ENCODE data around the gene FGF18.
A peak's percentile ranks its signal among the peaks of the same experiment; 100 is the strongest.
"Not testable (repeated sequence)": the region's sequence is repeated elsewhere in the genome, so short reads cannot be mapped to it uniquely, and the experiment has no call there.

The FGF18 gene

DNA sequence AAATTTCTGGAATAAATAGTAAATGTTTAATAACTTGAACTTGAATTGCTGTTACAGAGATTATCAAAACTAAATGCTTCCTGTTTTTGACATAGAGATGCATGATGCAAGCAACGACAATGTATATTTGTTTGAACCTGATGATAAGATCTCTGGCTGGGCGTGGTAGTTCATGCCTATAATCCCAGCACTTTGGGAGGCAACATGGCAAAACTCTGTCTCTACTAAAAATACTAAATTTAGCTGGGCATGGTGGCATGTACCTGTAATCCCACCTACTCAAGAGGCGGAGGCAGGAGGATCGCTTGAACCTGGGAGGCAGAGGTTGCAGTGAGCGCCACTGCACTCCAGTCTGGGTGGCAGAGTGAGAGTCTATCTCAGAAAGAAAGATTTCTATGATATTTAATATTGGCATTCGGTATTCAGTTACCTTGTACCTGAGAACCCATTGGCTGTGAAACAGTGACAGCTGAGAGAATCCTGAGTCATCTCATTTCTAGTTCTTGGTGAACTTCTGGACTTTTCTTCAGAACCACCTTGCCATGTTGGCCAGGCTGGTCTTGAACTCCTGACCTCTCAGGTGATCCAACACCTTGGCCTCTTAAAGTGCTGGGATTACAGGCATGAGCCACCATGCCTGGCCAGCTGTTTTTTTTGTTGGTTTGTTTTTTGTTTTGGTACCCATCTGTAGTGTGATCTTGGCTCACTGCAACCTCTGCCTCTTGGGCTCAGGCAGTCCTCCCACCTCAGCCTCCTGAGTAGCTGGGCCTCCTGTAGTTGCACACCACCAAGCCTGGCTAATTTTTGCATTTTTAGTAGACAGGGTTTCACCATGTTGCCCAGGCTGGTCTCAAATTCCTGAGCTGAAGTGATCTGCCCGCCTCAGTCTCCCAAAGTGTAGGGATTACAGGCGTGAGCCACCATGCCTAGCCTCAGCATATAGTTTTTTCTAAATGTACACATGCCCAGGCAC is 10.0 kb upstream of the FGF18 start:
- H3K4me3 ChIP-seq (ENCODE audit: low read length), result no peak overlapping the region
- no peaks in the 10 kb centered on the region for H3K27me3 ChIP-seq (ENCODE audit: insufficient read depth, low read length)
- no peak overlapping the region for H2AFZ ChIP-seq (ENCODE audit: low read depth, low read length)
- no peaks in the 10 kb centered on the region for H3K9me3 ChIP-seq (ENCODE audit: low read length)
- peaks cover 85% of the 10 kb centered on the region for H3K36me3 ChIP-seq (ENCODE audit: insufficient read depth, low read length)
- H3K4me1 ChIP-seq (ENCODE audit: insufficient read depth, low read length), result no peaks in the 10 kb centered on the region

DNA sequence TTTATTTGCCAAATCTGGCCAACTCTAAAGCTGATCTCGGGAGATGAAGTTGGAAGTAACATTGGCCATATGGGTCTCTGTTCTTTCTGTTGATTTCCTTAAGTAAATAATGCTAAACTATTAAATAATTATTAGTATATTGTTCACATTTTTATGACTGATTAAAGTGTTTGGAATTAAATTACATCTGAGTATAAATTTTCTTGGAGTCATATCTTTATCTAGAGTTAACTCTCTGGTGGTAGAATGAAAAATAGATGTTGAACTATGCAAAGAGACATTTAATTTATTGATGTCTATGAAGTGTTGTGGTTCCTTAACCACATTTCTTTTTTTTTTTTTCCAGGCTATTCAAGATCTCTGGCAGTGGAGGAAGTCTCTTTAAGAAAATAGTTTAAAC is 9.3 kb upstream of the FGF18 start:
- no peak overlapping the region for H3K4me3 ChIP-seq (ENCODE audit: low read length)
- no peaks in the 10 kb centered on the region for H3K27me3 ChIP-seq (ENCODE audit: insufficient read depth, low read length)
- no peak overlapping the region for H2AFZ ChIP-seq (ENCODE audit: low read depth, low read length)
- peaks cover 79% of the 10 kb centered on the region for H3K36me3 ChIP-seq (ENCODE audit: insufficient read depth, low read length)
- H3K9me3 ChIP-seq (ENCODE audit: low read length), result no peaks in the 10 kb centered on the region
- no peaks in the 10 kb centered on the region for H3K4me1 ChIP-seq (ENCODE audit: insufficient read depth, low read length)

DNA sequence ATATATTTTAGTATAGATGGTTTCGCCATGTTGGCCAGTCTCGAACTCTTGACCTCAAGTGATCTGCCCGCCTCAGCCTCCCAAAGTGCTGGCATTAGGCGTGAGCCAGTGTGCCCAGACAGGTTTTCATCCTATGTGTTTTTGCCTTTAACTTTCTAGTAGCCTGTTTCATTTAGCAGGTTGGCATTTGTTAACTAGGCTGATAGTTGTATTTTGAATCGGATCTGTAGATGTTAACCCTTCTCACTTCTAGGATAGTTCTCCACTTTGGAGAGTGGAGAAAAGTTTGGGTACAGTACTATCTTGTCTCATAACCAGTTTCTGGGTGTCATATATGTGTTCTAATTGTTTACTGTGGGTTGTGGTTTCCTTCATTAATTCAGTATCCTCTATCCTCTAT is 7.3 kb upstream of the FGF18 start:
- peaks cover 59% of the 10 kb centered on the region for H3K36me3 ChIP-seq (ENCODE audit: insufficient read depth, low read length)
- H3K4me1 ChIP-seq (ENCODE audit: insufficient read depth, low read length), result no peaks in the 10 kb centered on the region
- no peaks in the 10 kb centered on the region for H3K9me3 ChIP-seq (ENCODE audit: low read length)
- H3K27me3 ChIP-seq (ENCODE audit: insufficient read depth, low read length), result no peaks in the 10 kb centered on the region
- no peak overlapping the region for H2AFZ ChIP-seq (ENCODE audit: low read depth, low read length)
- no peak overlapping the region for H3K4me3 ChIP-seq (ENCODE audit: low read length)

DNA sequence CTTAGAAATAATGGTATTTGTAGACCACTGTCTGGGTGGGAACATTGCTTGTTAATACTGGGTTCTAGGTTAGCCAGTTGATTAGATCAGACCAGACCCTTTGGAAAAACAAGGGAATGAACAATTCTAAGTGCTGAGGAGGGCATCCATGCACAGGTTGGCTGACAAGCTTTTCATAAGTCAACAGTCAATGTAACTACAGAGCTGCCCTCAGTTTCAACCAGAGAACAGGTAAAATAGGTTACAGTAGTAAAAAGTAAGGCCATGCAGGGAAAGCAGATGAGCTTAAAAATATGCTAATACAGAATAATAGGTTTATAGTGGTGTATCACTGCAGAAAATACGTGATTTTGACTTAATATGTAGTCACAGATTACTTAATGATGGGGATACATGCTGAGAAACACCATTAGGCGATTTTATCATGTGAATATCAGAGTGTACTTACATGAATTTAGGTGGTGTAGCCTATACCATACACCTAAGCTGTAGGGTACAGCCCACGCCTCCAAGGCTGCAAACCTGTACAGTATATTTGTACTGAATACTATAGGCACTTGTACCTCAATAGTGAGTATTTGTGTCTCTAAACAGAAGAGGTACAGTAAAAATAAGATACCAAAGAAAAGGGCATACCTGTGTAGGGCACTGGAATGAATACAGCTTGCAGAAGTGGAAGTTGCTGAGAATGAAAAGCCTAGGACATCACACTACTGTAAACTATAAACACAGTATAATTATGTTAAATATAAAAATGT is 6.1 kb upstream of the FGF18 start:
- H3K9me3 ChIP-seq (ENCODE audit: low read length), result no peaks in the 10 kb centered on the region
- H3K36me3 ChIP-seq (ENCODE audit: insufficient read depth, low read length), result peaks cover 47% of the 10 kb centered on the region
- peaks cover under 1% of the 10 kb centered on the region for H3K4me1 ChIP-seq (ENCODE audit: insufficient read depth, low read length)
- no peak overlapping the region for H2AFZ ChIP-seq (ENCODE audit: low read depth, low read length)
- no peaks in the 10 kb centered on the region for H3K27me3 ChIP-seq (ENCODE audit: insufficient read depth, low read length)
- no peak overlapping the region for H3K4me3 ChIP-seq (ENCODE audit: low read length)

DNA sequence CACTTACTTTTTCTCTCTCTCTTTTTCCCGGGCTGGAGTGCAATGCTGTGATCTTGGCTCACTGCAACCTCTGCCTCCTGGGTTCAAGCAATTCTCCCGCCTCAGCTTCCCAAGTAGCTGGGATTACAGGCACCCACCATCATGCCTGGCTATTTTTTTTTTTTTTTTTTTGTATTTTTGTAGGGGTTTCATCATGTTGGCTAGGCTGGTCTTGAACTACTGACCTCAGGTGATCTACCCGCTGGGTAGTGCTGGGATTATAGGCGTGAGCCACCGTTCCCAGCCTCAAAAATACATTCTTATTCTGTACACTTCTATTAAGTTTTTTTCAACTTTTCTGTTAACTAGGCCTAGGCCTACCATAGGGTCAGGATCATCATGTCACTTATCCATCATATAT is 5.5 kb upstream of the FGF18 start:
- not testable (repeated sequence) for H3K4me3 ChIP-seq (ENCODE audit: low read length); H3K27me3 ChIP-seq (ENCODE audit: insufficient read depth, low read length); H3K4me1 ChIP-seq (ENCODE audit: insufficient read depth, low read length); H3K9me3 ChIP-seq (ENCODE audit: low read length); H2AFZ ChIP-seq (ENCODE audit: low read depth, low read length)
- peaks cover 41% of the 10 kb centered on the region for H3K36me3 ChIP-seq (ENCODE audit: insufficient read depth, low read length)

DNA sequence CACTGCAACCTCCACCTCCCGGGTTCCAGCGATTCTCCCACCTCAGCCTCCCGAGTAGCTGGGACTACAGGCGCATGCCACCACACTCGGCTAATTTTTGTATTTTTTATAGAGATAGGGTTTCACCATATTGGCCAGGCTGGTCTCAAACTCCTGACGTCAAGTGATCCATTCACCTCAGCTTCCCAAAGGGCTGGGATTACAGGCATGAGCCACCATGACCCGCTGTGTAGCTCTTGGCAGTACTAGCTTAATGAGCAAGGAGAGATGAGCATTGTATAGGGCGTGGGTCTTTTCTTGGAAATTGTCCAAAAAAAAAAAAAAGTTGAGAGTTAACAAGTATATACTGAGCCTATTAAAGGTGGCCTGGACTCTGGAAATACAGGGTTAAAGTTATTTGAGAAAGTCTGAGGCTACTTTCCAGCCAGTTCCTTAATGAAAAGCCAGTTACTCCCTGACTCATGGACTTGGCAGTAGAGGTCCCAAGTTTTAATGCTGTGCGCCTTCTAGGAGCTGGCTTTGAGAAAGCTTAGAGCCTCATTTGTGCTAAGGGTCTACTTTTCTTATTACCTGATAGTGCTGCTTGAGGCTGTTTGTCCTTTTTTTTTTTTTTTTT is 4.2 kb upstream of the FGF18 start:
- Histone ChIP-seq H2AFZ (ENCODE audit: low read depth, low read length) (no peak overlapping the region), H3K27me3 (ENCODE audit: insufficient read depth, low read length) (no peaks in the 10 kb centered on the region), H3K4me1 (ENCODE audit: insufficient read depth, low read length) (peaks cover 7% of the 10 kb centered on the region), H3K9me3 (ENCODE audit: low read length) (no peaks in the 10 kb centered on the region), H3K36me3 (ENCODE audit: insufficient read depth, low read length) (peaks cover 29% of the 10 kb centered on the region), H3K4me3 (ENCODE audit: low read length) (no peak overlapping the region)

DNA sequence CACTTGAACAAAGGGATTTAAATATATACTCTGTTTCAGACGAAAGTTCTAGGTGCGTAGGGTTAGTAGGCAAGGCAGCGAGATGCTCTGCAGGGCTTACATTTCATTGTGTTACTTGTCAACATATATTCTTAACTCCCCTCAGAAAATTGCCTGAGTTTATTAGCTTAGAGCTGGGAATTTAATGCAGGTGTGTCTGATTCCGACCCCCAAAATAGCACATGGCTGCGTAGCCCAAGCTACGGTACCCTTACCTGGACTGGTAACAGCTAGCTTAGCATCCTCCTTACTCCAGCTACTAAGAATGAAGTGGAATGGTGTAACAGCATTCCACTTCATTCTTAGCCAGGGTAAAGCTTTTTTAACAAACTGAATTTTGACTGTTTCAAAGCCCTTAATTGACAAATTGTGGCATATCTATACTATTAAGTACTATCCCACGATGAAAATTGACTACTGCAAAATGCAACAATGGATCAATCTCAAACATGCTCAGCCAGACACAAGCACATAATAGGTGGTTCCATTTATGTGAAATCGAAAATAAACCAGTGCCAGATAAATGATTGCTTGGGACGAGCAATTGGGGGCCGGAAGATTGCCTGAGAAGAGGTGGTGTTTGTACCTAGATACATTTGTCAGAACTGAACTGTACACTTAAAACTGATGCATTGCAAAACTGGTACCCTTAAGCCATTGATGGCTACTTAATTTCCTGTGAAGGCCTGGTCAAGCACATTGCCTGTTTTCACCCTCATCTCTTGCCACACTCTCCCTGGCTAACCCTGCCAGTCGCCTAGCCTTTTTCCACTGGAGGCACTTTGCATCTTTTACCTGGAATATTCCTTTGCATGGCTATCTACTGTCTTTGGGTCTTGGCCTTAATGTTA is 3.0 kb upstream of the FGF18 start:
- Histone ChIP-seq H3K27me3 (ENCODE audit: insufficient read depth, low read length) (peaks cover 2% of the 10 kb centered on the region), H2AFZ (ENCODE audit: low read depth, low read length) (no peak overlapping the region), H3K4me3 (ENCODE audit: low read length) (no peak overlapping the region), H3K9me3 (ENCODE audit: low read length) (no peaks in the 10 kb centered on the region), H3K4me1 (ENCODE audit: insufficient read depth, low read length) (peaks cover 7% of the 10 kb centered on the region), H3K36me3 (ENCODE audit: insufficient read depth, low read length) (peaks cover 22% of the 10 kb centered on the region)

DNA sequence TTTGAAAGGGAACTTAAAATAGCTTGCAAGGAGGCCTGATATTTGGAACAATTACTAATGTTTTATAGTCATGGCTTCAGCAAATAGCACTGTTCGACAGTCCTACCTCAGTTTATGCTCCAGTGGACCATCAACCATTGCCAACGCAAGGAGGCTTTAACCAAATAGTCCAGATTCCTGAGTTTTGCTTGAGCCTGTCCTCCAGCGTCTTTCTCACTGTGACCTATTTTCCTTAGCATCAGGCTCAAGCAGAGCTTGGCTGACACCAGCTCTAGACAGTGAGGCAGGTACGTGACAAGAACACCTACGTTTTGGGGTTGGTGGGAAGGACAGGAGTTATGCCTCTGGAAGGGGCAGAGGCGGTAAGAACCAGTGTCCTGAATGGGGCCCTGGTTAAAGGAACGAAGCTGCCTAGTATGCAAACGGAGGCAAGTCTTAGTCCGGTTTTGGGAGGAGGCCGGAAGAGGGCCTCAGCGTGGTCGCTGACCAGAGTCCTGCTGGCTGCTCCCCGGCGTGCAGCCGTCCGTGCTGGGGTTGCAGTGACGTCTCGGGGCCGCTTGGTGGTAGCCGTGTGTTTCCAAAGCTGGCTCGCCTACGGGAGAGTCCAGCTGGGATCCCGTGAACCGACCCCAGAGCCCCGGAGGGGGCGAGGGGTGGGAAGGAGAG is 998 bp upstream of the FGF18 start:
- Histone ChIP-seq H3K27me3 (ENCODE audit: insufficient read depth, low read length) (peaks cover 2% of the 10 kb centered on the region), H3K4me3 (ENCODE audit: low read length) (peak overlapping the region; percentile 50), H3K4me1 (ENCODE audit: insufficient read depth, low read length) (peaks cover 13% of the 10 kb centered on the region), H3K36me3 (ENCODE audit: insufficient read depth, low read length) (peaks cover 2% of the 10 kb centered on the region), H3K9me3 (ENCODE audit: low read length) (no peaks in the 10 kb centered on the region), H2AFZ (ENCODE audit: low read depth, low read length) (no peak overlapping the region)

DNA sequence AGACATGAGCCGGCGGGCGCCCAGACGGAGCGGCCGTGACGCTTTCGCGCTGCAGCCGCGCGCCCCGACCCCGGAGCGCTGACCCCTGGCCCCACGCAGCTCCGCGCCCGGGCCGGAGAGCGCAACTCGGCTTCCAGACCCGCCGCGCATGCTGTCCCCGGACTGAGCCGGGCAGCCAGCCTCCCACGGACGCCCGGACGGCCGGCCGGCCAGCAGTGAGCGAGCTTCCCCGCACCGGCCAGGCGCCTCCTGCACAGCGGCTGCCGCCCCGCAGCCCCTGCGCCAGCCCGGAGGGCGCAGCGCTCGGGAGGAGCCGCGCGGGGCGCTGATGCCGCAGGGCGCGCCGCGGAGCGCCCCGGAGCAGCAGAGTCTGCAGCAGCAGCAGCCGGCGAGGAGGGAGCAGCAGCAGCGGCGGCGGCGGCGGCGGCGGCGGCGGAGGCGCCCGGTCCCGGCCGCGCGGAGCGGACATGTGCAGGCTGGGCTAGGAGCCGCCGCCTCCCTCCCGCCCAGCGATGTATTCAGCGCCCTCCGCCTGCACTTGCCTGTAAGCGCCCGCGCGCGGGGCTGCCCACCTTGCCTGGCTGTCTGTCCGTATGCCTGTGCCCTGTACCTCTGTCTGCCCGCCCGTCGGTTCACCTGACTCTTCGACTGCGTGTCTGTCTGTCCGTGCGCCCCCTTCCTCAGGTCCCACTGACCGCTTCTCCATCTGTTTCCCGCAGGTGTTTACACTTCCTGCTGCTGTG is 412 bp downstream of the FGF18 start:
- H3K36me3 ChIP-seq (ENCODE audit: insufficient read depth, low read length), result no peaks in the 10 kb centered on the region
- peak overlapping the region; percentile 50 for H3K4me3 ChIP-seq (ENCODE audit: low read length)
- H2AFZ ChIP-seq (ENCODE audit: low read depth, low read length), result peak overlapping the region; percentile 13
- peaks cover 15% of the 10 kb centered on the region for H3K4me1 ChIP-seq (ENCODE audit: insufficient read depth, low read length)
- peaks cover 2% of the 10 kb centered on the region for H3K27me3 ChIP-seq (ENCODE audit: insufficient read depth, low read length)
- no peaks in the 10 kb centered on the region for H3K9me3 ChIP-seq (ENCODE audit: low read length)

DNA sequence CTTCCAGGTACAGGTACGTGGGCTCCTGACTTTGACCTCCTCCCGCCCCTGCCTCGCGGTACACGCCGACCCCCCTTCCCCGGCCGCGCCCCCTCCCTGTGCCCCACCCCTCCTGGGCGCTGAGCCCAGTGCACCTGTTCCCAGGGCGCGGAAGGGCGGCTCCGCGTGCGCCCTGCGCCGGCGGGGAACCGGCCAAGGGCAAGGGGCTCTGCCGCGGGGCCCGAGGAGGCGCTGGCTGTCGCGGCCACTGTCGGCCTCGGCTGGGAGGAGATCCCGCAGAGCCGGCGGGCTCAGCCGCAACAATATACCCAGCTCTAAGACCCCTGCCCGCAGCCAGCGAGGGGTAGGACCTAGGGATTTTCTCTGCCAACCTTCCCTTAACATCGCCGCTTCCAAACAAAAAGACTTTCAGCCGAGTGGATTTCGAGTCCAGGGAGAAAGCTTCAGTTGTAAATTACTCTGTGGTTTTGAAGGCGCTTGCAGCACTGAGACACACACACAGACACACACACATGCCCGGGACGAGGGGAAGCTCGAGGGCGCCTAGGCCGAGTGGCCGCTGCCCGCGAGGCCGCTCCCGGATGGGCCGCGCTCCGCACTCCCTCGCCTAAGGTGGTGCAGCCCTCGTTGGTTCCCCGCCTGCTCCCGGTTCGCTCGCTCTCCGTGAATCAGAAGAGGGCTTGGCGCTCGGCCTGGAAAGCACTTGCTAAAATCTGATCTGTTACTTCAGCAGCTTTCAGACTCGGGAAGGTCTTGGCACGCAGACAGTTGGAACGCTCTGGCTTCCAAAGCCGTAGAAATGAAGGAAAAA is 1.2 kb downstream of the FGF18 start:
- Histone ChIP-seq H3K4me3 (ENCODE audit: low read length) (peak overlapping the region; percentile 50), H3K36me3 (ENCODE audit: insufficient read depth, low read length) (no peaks in the 10 kb centered on the region), H3K9me3 (ENCODE audit: low read length) (no peaks in the 10 kb centered on the region), H2AFZ (ENCODE audit: low read depth, low read length) (peak overlapping the region; percentile 13), H3K27me3 (ENCODE audit: insufficient read depth, low read length) (peaks cover 2% of the 10 kb centered on the region), H3K4me1 (ENCODE audit: insufficient read depth, low read length) (peaks cover 15% of the 10 kb centered on the region)
